Keratinocyte (primary cell): ENCODE data around the gene AMMECR1L. TPM values are rescaled to one million over a fixed set of nuclear protein-coding genes. Genes with fewer than 3 reads are reported as not detected.

Experiments used
- DNase-seq: peaks from one replicate; pipeline ENCODE4 v3.0.0-alpha.2; 2011; ENCODE audit warnings: low read depth, missing footprints, low spot score
- FAIRE-seq: peaks from 2 replicates; lab custom pipeline; 2011; peaks lifted over from hg19 to GRCh38; lab: Jason Lieb, UNC
- H2AFZ ChIP-seq: 2 replicates; pipeline ENCODE4 v1.6.0; 2012; ENCODE audit warnings: low read length, control low read depth, inconsistent platforms; ENCODE audit not compliant: control insufficient read depth
- H3K27ac ChIP-seq: 2 replicates; pipeline ENCODE4 v1.5.1; 2011; ENCODE audit warnings: low read length; ENCODE audit not compliant: control insufficient read depth, insufficient read depth
- H3K27me3 ChIP-seq: 3 replicates; pipeline ENCODE4 v1.6.0; 2011; ENCODE audit warnings: low read length; ENCODE audit not compliant: control insufficient read depth, insufficient read depth; ENCODE audit errors: extremely low read depth
- H3K36me3 ChIP-seq, 2 experiments: 2 replicates in 1 of 2; 3 replicates in 1 of 2; pipeline ENCODE4 v1.5.1; 2011; ENCODE audit warnings: low read length in 2 of 2, mild to moderate bottlenecking in 1 of 2; ENCODE audit not compliant: control insufficient read depth in 2 of 2, insufficient read depth in 2 of 2; ENCODE audit errors: extremely low read depth in 1 of 2
- H3K4me1 ChIP-seq: 3 replicates; pipeline ENCODE4 v1.5.1; 2011; ENCODE audit warnings: low read length; ENCODE audit not compliant: control insufficient read depth, insufficient read depth; ENCODE audit errors: extremely low read depth
- H3K4me2 ChIP-seq: 3 replicates; pipeline ENCODE4 v1.6.0; 2011; ENCODE audit warnings: low read depth, low read length; ENCODE audit not compliant: control insufficient read depth, insufficient read depth; ENCODE audit errors: extremely low read depth
- H3K4me3 ChIP-seq, 3 experiments: fragments of 200-600 bp in 1 of 3; sonication (generic) in 1 of 3; 2 replicates in 2 of 3; 3 replicates in 1 of 3; pipeline ENCODE4 v1.5.1; 2011 to 2016; ENCODE audit warnings: low read length in 3 of 3, mild to moderate bottlenecking in 3 of 3, control low read depth in 2 of 3, inconsistent platforms in 1 of 3, low read depth in 1 of 3, mixed read lengths in 1 of 3, mixed run types in 1 of 3, moderate library complexity in 1 of 3; ENCODE audit not compliant: control insufficient read depth in 2 of 3, insufficient read depth in 2 of 3; ENCODE audit errors: extremely low read depth in 1 of 3
- H3K79me2 ChIP-seq: 2 replicates; pipeline ENCODE4 v1.6.0; 2012; ENCODE audit warnings: low read length; ENCODE audit not compliant: control insufficient read depth, insufficient read depth
- H3K9ac ChIP-seq: 3 replicates; pipeline ENCODE4 v1.6.0; 2011; ENCODE audit warnings: low read length; ENCODE audit not compliant: control insufficient read depth, insufficient read depth; ENCODE audit errors: extremely low read depth
- H3K9me1 ChIP-seq: 3 replicates; pipeline ENCODE4 v1.6.0; 2011; ENCODE audit warnings: low read length; ENCODE audit not compliant: control insufficient read depth, insufficient read depth; ENCODE audit errors: extremely low read depth
- H3K9me3 ChIP-seq: 2 replicates; pipeline ENCODE4 v1.5.1; 2012; ENCODE audit warnings: low read depth, low read length; ENCODE audit not compliant: control insufficient read depth
- H4K20me1 ChIP-seq: 3 replicates; pipeline ENCODE4 v1.6.0; 2011; ENCODE audit warnings: low read length; ENCODE audit not compliant: control insufficient read depth, insufficient read depth; ENCODE audit errors: extremely low read depth
- EZH2 ChIP-seq: IDR thresholded peaks from one replicate; pipeline ENCODE4 v1.6.1; 2012; ENCODE audit warnings: inconsistent platforms, mild to moderate bottlenecking, low read length, moderate library complexity
- dilution Hi-C: fragments of 300-500 bp; cut with MboI; formaldehyde crosslinking; loops from one replicate; pipeline ENCODE4 v1.7.0; 2020; ENCODE audit warnings: low sequenced_read_pairs; ENCODE audit not compliant: extremely low pct_ligation_motif_present
- polyA plus RNA-seq, 5 experiments: library from polyadenylated mRNA; depleted of rRNA in 3 of 5; stranded (reverse) in 3 of 5; stranded (forward) in 1 of 5; unstranded in 1 of 5; fragments of >200 nt; gene quantifications; 1 replicate in 1 of 5; 2 replicates in 3 of 5; 3 replicates in 1 of 5; pipeline versions ENCODE4 v1.2.1 to v1.2.3, GENCODE V29; 2011 to 2012; ENCODE audit warnings: missing spikeins in 2 of 5, low read depth in 1 of 5, low replicate concordance in 1 of 5
- TF ChIP-seq, protein P1 (sequence below), 3 experiments: IDR thresholded peaks in 1 of 3; conservative IDR thresholded peaks in 1 of 3; optimal IDR thresholded peaks in 1 of 3; 2 replicates in 2 of 3; 3 replicates in 1 of 3; pipeline versions ENCODE3 to v1.5.1; 2011; ENCODE audit warnings: low read length in 3 of 3, mild to moderate bottlenecking in 3 of 3, moderate library complexity in 2 of 3, control low read depth in 1 of 3, inconsistent platforms in 1 of 3; ENCODE audit not compliant: insufficient read depth in 2 of 3; ENCODE audit errors: extremely low read depth in 1 of 3

AMMECR1L gene
- polyA plus RNA-seq, 1 donor (not counting 4 experiments of a cell fraction or from before 2014, with no cell fraction given): 16.8 TPM

DNA sequence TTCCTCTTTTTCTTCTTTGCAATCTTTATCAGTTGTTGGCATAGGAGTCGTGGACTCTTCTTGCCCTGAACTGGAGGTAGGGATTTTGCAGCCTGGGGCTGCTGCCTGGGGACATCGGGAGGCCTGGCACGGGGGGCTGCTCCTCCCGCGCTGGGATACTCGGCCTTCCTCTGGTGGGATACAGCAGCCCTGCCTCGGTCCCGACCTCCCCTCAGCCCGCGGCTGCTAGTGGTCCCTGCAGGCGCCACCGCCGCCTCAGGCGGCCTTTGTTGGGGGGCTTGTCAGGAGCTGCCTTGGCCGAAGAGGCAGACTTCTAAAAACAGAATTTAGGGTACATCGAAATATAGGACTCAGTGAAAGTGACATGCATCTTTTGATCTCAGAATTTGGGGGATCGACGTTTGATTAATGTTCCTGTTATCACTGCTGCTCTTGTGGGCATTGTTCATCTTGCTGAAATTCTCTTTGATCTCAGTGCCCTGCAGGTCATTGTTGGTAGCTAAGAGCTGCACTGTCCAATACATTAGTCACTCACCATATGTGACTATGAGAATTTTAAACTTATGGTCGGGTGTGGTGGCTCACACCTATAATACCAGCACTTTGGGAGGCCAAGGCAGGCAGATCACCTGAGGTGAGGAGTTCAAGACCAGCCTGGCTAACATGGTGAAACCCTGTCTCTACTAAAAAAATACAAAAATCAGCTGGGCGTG is 44.1 kb downstream of the AMMECR1L start:
- FAIRE-seq (no peak), DNase-seq (no peak)
- no peak overlapping the region for H3K4me2 ChIP-seq
- H3K4me3 ChIP-seq: no peak overlapping the region
- H3K9me3 ChIP-seq: no peaks in the 10 kb centered on the region
- no peak overlapping the region for H3K27ac ChIP-seq
- H3K4me1 ChIP-seq: no peaks in the 10 kb centered on the region
- no peak for TF ChIP-seq EZH2
- TF ChIP-seq, protein P1, sequence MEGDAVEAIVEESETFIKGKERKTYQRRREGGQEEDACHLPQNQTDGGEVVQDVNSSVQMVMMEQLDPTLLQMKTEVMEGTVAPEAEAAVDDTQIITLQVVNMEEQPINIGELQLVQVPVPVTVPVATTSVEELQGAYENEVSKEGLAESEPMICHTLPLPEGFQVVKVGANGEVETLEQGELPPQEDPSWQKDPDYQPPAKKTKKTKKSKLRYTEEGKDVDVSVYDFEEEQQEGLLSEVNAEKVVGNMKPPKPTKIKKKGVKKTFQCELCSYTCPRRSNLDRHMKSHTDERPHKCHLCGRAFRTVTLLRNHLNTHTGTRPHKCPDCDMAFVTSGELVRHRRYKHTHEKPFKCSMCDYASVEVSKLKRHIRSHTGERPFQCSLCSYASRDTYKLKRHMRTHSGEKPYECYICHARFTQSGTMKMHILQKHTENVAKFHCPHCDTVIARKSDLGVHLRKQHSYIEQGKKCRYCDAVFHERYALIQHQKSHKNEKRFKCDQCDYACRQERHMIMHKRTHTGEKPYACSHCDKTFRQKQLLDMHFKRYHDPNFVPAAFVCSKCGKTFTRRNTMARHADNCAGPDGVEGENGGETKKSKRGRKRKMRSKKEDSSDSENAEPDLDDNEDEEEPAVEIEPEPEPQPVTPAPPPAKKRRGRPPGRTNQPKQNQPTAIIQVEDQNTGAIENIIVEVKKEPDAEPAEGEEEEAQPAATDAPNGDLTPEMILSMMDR (optimal IDR thresholded peaks at IDR 0.05 in 1 of 3, IDR thresholded peaks at IDR 0.05 in 1 of 3, conservative IDR thresholded peaks at IDR 0.05 in 1 of 3; ENCODE audit: extremely low read depth in 1 of 3, insufficient read depth in 2 of 3, low read length in 3 of 3): no peak
- no peak overlapping the region for H3K9ac ChIP-seq
- H3K36me3 ChIP-seq: peaks cover 3% of the 10 kb centered on the region in 2 experiments
- no peak overlapping the region for H2AFZ ChIP-seq
- no peaks in the 10 kb centered on the region for H3K27me3 ChIP-seq
- dilution Hi-C loops: no loop called here
- no peaks in the 10 kb centered on the region for H4K20me1 ChIP-seq
- H3K79me2 ChIP-seq: no peaks in the 10 kb centered on the region
- no peaks in the 10 kb centered on the region for H3K9me1 ChIP-seq

DNA sequence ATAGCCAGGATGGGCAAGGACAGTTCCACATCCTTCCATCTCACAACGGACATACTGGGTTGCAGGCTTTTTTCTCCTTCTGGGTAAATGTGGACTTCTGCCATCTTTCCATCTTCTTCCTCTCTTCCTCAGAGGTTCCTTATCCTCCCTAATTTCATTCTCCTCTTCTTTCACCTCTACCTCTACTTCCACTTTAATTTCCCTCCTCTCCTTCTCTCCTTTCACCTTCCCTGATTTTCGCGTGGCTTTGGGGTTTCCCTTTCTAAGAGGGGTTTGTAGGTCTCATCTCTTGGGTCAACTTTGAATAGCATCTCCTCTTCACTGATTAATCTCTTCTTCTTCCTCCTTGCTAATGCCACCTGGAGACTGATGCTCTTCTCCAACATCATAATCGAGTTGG is 44.9 kb downstream of the AMMECR1L start:
- H3K36me3 ChIP-seq: peaks cover 2 to 3% of the 10 kb centered on the region in 2 experiments
- no peak for DNase-seq
- no peaks in the 10 kb centered on the region for H3K9me1 ChIP-seq
- dilution Hi-C loops: no loop called here
- TF ChIP-seq, protein P1 (optimal IDR thresholded peaks at IDR 0.05 in 1 of 3, IDR thresholded peaks at IDR 0.05 in 1 of 3, conservative IDR thresholded peaks at IDR 0.05 in 1 of 3; ENCODE audit: extremely low read depth in 1 of 3, insufficient read depth in 2 of 3, low read length in 3 of 3): no peak
- TF ChIP-seq EZH2: no peak
- H3K4me2 ChIP-seq: no peak overlapping the region
- no peak overlapping the region for H3K9ac ChIP-seq
- no peak for FAIRE-seq
- H3K79me2 ChIP-seq: no peaks in the 10 kb centered on the region
- no peak overlapping the region for H2AFZ ChIP-seq
- H4K20me1 ChIP-seq: no peaks in the 10 kb centered on the region
- H3K4me3 ChIP-seq: no peak overlapping the region
- H3K4me1 ChIP-seq: no peaks in the 10 kb centered on the region
- H3K27ac ChIP-seq: no peak overlapping the region
- H3K27me3 ChIP-seq: no peaks in the 10 kb centered on the region
- no peaks in the 10 kb centered on the region for H3K9me3 ChIP-seq
